Activated CD4-positive, alpha-beta memory T cell treated with anti-CD3 and anti-CD28 coated beads for 36 hours (primary cell): ENCODE measurements around the gene CDK5. TPM values are rescaled to one million over a fixed set of nuclear protein-coding genes. Genes with fewer than 3 reads are reported as not detected.
"Not testable (repeated sequence)": the region's sequence is repeated elsewhere in the genome, so short reads cannot be mapped to it uniquely, and the experiment has no call there.

Source experiments
- CTCF ChIA-PET: fragments of 350-600 bp; sonication (Branson Sonifier 250); formaldehyde crosslinking; loops from one replicate; lab custom pipeline; 2021; ENCODE audit warnings: antibody characterized with exemption, inconsistent platforms; lab: Charles Lee
- POLR2A ChIA-PET: fragments of 350-600 bp; sonication (Branson Sonifier 250); formaldehyde crosslinking; loops from one replicate; lab custom pipeline; 2021; ENCODE audit warnings: antibody characterized with exemption; lab: Charles Lee
- DNase-seq: peaks from one replicate; pipeline ENCODE4 v3.0.0-alpha.2; 2020
- H3K27ac Mint-ChIP-seq: one replicate; pipeline ENCODE4 v1.8.0; 2021; ENCODE audit warnings: mixed read lengths
- H3K27me3 Mint-ChIP-seq: one replicate; pipeline ENCODE4 v1.8.0; 2021; ENCODE audit warnings: mixed read lengths
- H3K36me3 Mint-ChIP-seq: one replicate; pipeline ENCODE4 v1.8.0; 2021; ENCODE audit warnings: mixed read lengths
- H3K4me1 Mint-ChIP-seq: one replicate; pipeline ENCODE4 v1.8.0; 2021; ENCODE audit warnings: low read depth, mixed read lengths
- H3K4me3 Mint-ChIP-seq: one replicate; pipeline ENCODE4 v1.8.0; 2021; ENCODE audit warnings: mild to moderate bottlenecking, mixed read lengths
- H3K9me3 Mint-ChIP-seq: one replicate; pipeline ENCODE4 v1.8.0; 2021; ENCODE audit warnings: mixed read lengths
- intact Hi-C: fragments of 100-400 bp; cut with micrococcal nuclease; formaldehyde crosslinking; loops from one replicate; pipeline ENCODE4 v1.15.1; 2023
- total RNA-seq, 2 experiments: library from RNA; stranded (reverse); gene quantifications; one replicate each; pipeline ENCODE4 v1.2.3, GENCODE V29; 2021

The CDK5 gene
- total RNA-seq, 2 experiments from 2014 or later = 12.8 to 14.1 TPM

GRCh38 chr7:151048911-151049463 is 8.7 kb downstream of the CDK5 start:
- no peaks in the 10 kb centered on the region for H3K27me3 Mint-ChIP-seq
- ChIA-PET POLR2A (no interaction called here), CTCF (no interaction called here)
- no peak for DNase-seq
- peaks cover 7% of the 10 kb centered on the region for H3K36me3 Mint-ChIP-seq
- H3K27ac Mint-ChIP-seq = no peak overlapping the region
- H3K9me3 Mint-ChIP-seq = no peaks in the 10 kb centered on the region
- H3K4me3 Mint-ChIP-seq = no peak overlapping the region
- peaks cover 5% of the 10 kb centered on the region for H3K4me1 Mint-ChIP-seq
- intact Hi-C loops = no loop called here

GRCh38 chr7:151047976-151048815 is 9.5 kb downstream of the CDK5 start, which contains the start of gene ASIC3:
TSS of gene ASIC3 (plus strand) at chr7:151048531. CDS start at chr7:151048886, 355 bp downstream.
- intact Hi-C loops = no loop called here
- H3K27ac Mint-ChIP-seq = no peak within 1 kb of the TSS
- no peaks in the 10 kb centered on the region for H3K9me3 Mint-ChIP-seq
- CTCF ChIA-PET = no interaction called here
- H3K27me3 Mint-ChIP-seq = no peaks in the 10 kb centered on the region
- POLR2A ChIA-PET = interaction anchor here (0.9 kb wide), 1 partner anchor 9 kb away, joined by 3 read pairs; no protein-coding TSS in a partner anchor
- peaks cover 7% of the 10 kb centered on the region for H3K36me3 Mint-ChIP-seq
- DNase-seq = no peak
- H3K4me1 Mint-ChIP-seq = peaks cover 5% of the 10 kb centered on the region
- no peak within 1 kb of the TSS for H3K4me3 Mint-ChIP-seq

GRCh38 chr7:151046603-151047573 is 10.8 kb downstream of the CDK5 start:
- POLR2A ChIA-PET = no interaction called here

GRCh38 chr7:151045967-151046366 is 11.7 kb downstream of the CDK5 start:
- ChIA-PET CTCF (interaction anchor here (0.6 to 0.9 kb wide), 2 partner anchors 66 to 83 kb away, joined by 4 read pairs; no protein-coding TSS in a partner anchor), POLR2A (no interaction called here)
- intact Hi-C loops = no loop called here
- H3K9me3 Mint-ChIP-seq = no peaks in the 10 kb centered on the region
- H3K4me3 Mint-ChIP-seq = no peak overlapping the region
- H3K4me1 Mint-ChIP-seq = no peaks in the 10 kb centered on the region
- no peak for DNase-seq
- H3K27me3 Mint-ChIP-seq = no peaks in the 10 kb centered on the region
- H3K36me3 Mint-ChIP-seq = peaks cover 5% of the 10 kb centered on the region
- H3K27ac Mint-ChIP-seq = no peak overlapping the region

More at GRCh38 chr7:151046603-151047573, 10.8 kb downstream of the CDK5 start:
- DNase-seq = no peak
- Mint-ChIP-seq H3K4me3 (no peak overlapping the region), H3K36me3 (peaks cover 5% of the 10 kb centered on the region), H3K4me1 (peaks cover 2% of the 10 kb centered on the region), H3K27me3 (no peaks in the 10 kb centered on the region), H3K9me3 (no peaks in the 10 kb centered on the region), H3K27ac (peak overlapping the region; percentile 18)
- intact Hi-C loops = no loop called here
- CTCF ChIA-PET = no interaction called here

- POLR2A ChIA-PET = no interaction called here
- no peak overlapping the region for H3K27ac Mint-ChIP-seq
- intact Hi-C loops = no loop called here
- H3K36me3 Mint-ChIP-seq = peaks cover 5% of the 10 kb centered on the region
- H3K4me3 Mint-ChIP-seq = no peak overlapping the region
- no peaks in the 10 kb centered on the region for H3K4me1 Mint-ChIP-seq
- CTCF ChIA-PET = interaction anchor here (0.6 to 0.9 kb wide), 2 partner anchors 66 to 83 kb away, joined by 4 read pairs; no protein-coding TSS in a partner anchor
- H3K9me3 Mint-ChIP-seq = no peaks in the 10 kb centered on the region
- no peaks in the 10 kb centered on the region for H3K27me3 Mint-ChIP-seq
- DNase-seq = no peak
Observed at GRCh38 chr7:151045262-151045661, 12.4 kb downstream of the CDK5 start.

GRCh38 chr7:151043959-151044358 is 13.7 kb downstream of the CDK5 start:
- H3K27me3 Mint-ChIP-seq = no peaks in the 10 kb centered on the region
- POLR2A ChIA-PET = no interaction called here
- no peak for DNase-seq
- no peak overlapping the region for H3K27ac Mint-ChIP-seq
- no peaks in the 10 kb centered on the region for H3K9me3 Mint-ChIP-seq
- H3K36me3 Mint-ChIP-seq = peaks cover 5% of the 10 kb centered on the region
- intact Hi-C loops = no loop called here
- peaks cover 11% of the 10 kb centered on the region for H3K4me1 Mint-ChIP-seq
- CTCF ChIA-PET = interaction anchor here (1.4 kb wide), 1 partner anchor 36 kb away, joined by 3 read pairs; no protein-coding TSS in a partner anchor
- no peak overlapping the region for H3K4me3 Mint-ChIP-seq

- H3K27me3 Mint-ChIP-seq, H3K9me3 Mint-ChIP-seq, H3K36me3 Mint-ChIP-seq, H3K4me3 Mint-ChIP-seq, DNase-seq, intact Hi-C loops, H3K27ac Mint-ChIP-seq, POLR2A ChIA-PET: not testable (repeated sequence)
- CTCF ChIA-PET = interaction anchor here (1.4 kb wide), 1 partner anchor 35 kb away, joined by 3 read pairs; no protein-coding TSS in a partner anchor
- H3K4me1 Mint-ChIP-seq = peaks cover 16% of the 10 kb centered on the region
Observed at GRCh38 chr7:151043449-151043848, 14.2 kb downstream of the CDK5 start.

GRCh38 chr7:151040616-151041375 is 16.9 kb downstream of the CDK5 start:
- Mint-ChIP-seq H3K27me3 (no peaks in the 10 kb centered on the region), H3K36me3 (peaks cover 12% of the 10 kb centered on the region), H3K27ac (no peak overlapping the region), H3K4me1 (peaks cover 16% of the 10 kb centered on the region), H3K4me3 (no peak overlapping the region), H3K9me3 (no peaks in the 10 kb centered on the region)
- no peak for DNase-seq
- POLR2A ChIA-PET = no interaction called here
- CTCF ChIA-PET = interaction anchor here (1.1 kb wide), 1 partner anchor 8 kb away, joined by 3 read pairs; no protein-coding TSS in a partner anchor
- intact Hi-C loops = no loop called here

- H3K27ac Mint-ChIP-seq = peak overlapping the region; percentile 91
- no peak for DNase-seq
- no peak overlapping the region for H3K4me3 Mint-ChIP-seq
- intact Hi-C loops = loop anchor here (1.0 kb wide), 2 partner anchors 12 to 18 kb away; partner anchors contain the start of gene ABCB8
- H3K4me1 Mint-ChIP-seq = peaks cover 16% of the 10 kb centered on the region
- H3K36me3 Mint-ChIP-seq = peaks cover 8% of the 10 kb centered on the region
- CTCF ChIA-PET = interaction anchor here (1.1 kb wide), 1 partner anchor 12 kb away, joined by 6 read pairs; the partner anchor contains the start of gene ABCB8
- POLR2A ChIA-PET = interaction anchor here (0.8 to 1.5 kb wide), 2 partner anchors 8 to 12 kb away, joined by 3 to 11 read pairs; partner anchors contain the start of genes ABCB8 and ASIC3
- H3K27me3 Mint-ChIP-seq = no peaks in the 10 kb centered on the region
- H3K9me3 Mint-ChIP-seq = no peaks in the 10 kb centered on the region
Observed at GRCh38 chr7:151039850-151040548, 17.7 kb downstream of the CDK5 start.
